Endothelial cell of umbilical vein (primary cell): ENCODE measurements around the gene LEMD1. TPM values are rescaled to one million over a fixed set of nuclear protein-coding genes. Genes with fewer than 3 reads are reported as not detected.

ENCODE experiments used
- BruUV-seq: library from RNA; stranded (reverse); fragments of 400-500 nt; replicated peaks from 2 replicates; lab custom pipeline; 2021; lab: Mats Ljungman, UMichigan
- CTCF ChIA-PET: fragments of 300-600, 350-600 bp; sonication (Branson Sonifier 250); formaldehyde crosslinking; loops from one replicate; lab custom pipeline; 2021; ENCODE audit warnings: antibody characterized with exemption, inconsistent platforms; lab: Charles Lee
- POLR2A ChIA-PET: fragments of 300-600, 350-600 bp; sonication (Branson Sonifier 250); formaldehyde crosslinking; loops from one replicate; lab custom pipeline; 2021; ENCODE audit warnings: antibody characterized with exemption, inconsistent platforms; lab: Charles Lee
- DNase-seq: peaks from one replicate; pipeline ENCODE4 v3.0.0-alpha.2; 2011; ENCODE audit warnings: low read depth, low spot score
- FAIRE-seq: peaks from 2 replicates; lab custom pipeline; 2011; peaks lifted over from hg19 to GRCh38; lab: Jason Lieb, UNC
- H2AFZ ChIP-seq: 2 replicates; pipeline ENCODE4 v1.6.0; 2012; ENCODE audit warnings: low read depth, low read length, control low read depth, inconsistent platforms
- H3K27ac ChIP-seq: 2 replicates; pipeline ENCODE4 v1.5.1; 2011; ENCODE audit warnings: low read depth, mild to moderate bottlenecking, control low read depth, low read length, moderate library complexity; ENCODE audit not compliant: insufficient read depth
- H3K27me3 ChIP-seq, 2 experiments: 2 replicates each; pipeline versions ENCODE4 v1.6.0 to v1.6.1; 2011; ENCODE audit warnings: low read length in 2 of 2, mixed read lengths in 1 of 2; ENCODE audit not compliant: control insufficient read depth in 2 of 2, insufficient read depth in 2 of 2
- H3K36me3 ChIP-seq, 2 experiments: 2 replicates in 1 of 2; 3 replicates in 1 of 2; pipeline ENCODE4 v1.5.1; 2011; ENCODE audit warnings: low read length in 2 of 2, mild to moderate bottlenecking in 1 of 2, moderate library complexity in 1 of 2; ENCODE audit not compliant: control insufficient read depth in 2 of 2, insufficient read depth in 2 of 2; ENCODE audit errors: extremely low read depth in 1 of 2
- H3K4me1 ChIP-seq: 3 replicates; pipeline ENCODE4 v1.5.1; 2011; ENCODE audit warnings: mild to moderate bottlenecking, low read length; ENCODE audit not compliant: control insufficient read depth, insufficient read depth; ENCODE audit errors: extremely low read depth
- H3K4me2 ChIP-seq: 2 replicates; pipeline ENCODE4 v1.6.1; 2011; ENCODE audit warnings: low read length, control low read depth, mixed read lengths; ENCODE audit not compliant: insufficient read depth
- H3K4me3 ChIP-seq, 3 experiments: fragments of 200-600 bp in 1 of 3; sonication (generic), shearing (Covaris generic) in 1 of 3; replicated peaks in 1 of 3; 2 replicates each; pipeline ENCODE4 v1.5.1; 2011 to 2016; ENCODE audit warnings: control low read depth in 3 of 3, low read length in 3 of 3, mild to moderate bottlenecking in 2 of 3, inconsistent platforms in 1 of 3, low read depth in 1 of 3, moderate library complexity in 1 of 3; ENCODE audit not compliant: insufficient read depth in 1 of 3
- H3K79me2 ChIP-seq: 2 replicates; pipeline ENCODE4 v1.6.0; 2012; ENCODE audit warnings: low read length, inconsistent platforms; ENCODE audit not compliant: control insufficient read depth, insufficient read depth
- H3K9ac ChIP-seq: replicated peaks from 2 replicates; pipeline ENCODE3; 2011; ENCODE audit warnings: low read length, control low read depth; ENCODE audit not compliant: insufficient read depth; ENCODE audit errors: extremely low read depth
- H3K9me1 ChIP-seq: replicated peaks from 3 replicates; pipeline ENCODE4 v1.6.0; 2011; ENCODE audit warnings: mild to moderate bottlenecking, low read length; ENCODE audit not compliant: control insufficient read depth, insufficient read depth; ENCODE audit errors: extremely low read depth
- H3K9me3 ChIP-seq: replicated peaks from 2 replicates; pipeline ENCODE4 v1.5.1; 2012; ENCODE audit warnings: low read length, inconsistent platforms; ENCODE audit not compliant: control insufficient read depth, insufficient read depth
- H4K20me1 ChIP-seq: replicated peaks from 2 replicates; pipeline ENCODE3; 2011; ENCODE audit warnings: mild to moderate bottlenecking, low read length; ENCODE audit not compliant: control insufficient read depth, insufficient read depth; ENCODE audit errors: extremely low read depth
- EZH2 ChIP-seq: IDR thresholded peaks from 2 replicates; pipeline ENCODE4 v1.6.1; 2012; ENCODE audit warnings: borderline replicate concordance, low read depth, mild to moderate bottlenecking, moderate library complexity, low read length, inconsistent platforms; ENCODE audit not compliant: severe bottlenecking
- FOS ChIP-seq: IDR thresholded peaks from 2 replicates; pipeline ENCODE4 v1.6.1; 2011; ENCODE audit warnings: mild to moderate bottlenecking, low read length, moderate library complexity, borderline replicate concordance; ENCODE audit not compliant: insufficient read depth
- GATA2 ChIP-seq: IDR thresholded peaks from 2 replicates; pipeline ENCODE4 v1.7.0; 2011; ENCODE audit warnings: low read depth, mild to moderate bottlenecking, moderate library complexity, mixed read lengths, low read length; ENCODE audit not compliant: insufficient read length, insufficient read depth
- JUN ChIP-seq: IDR thresholded peaks from 2 replicates; pipeline ENCODE4 v1.6.1; 2011; ENCODE audit warnings: borderline replicate concordance, low read depth; ENCODE audit not compliant: insufficient read length, insufficient read depth
- MYC ChIP-seq: IDR thresholded peaks from one replicate; pipeline ENCODE4 v1.6.1; 2011; ENCODE audit warnings: mild to moderate bottlenecking, low read depth, low read length
- POLR2A ChIP-seq: IDR thresholded peaks from 2 replicates; pipeline ENCODE4 v1.6.1; 2012; ENCODE audit warnings: low read depth, mild to moderate bottlenecking, control low read depth, low read length
- POLR2AphosphoS5 ChIP-seq: IDR thresholded peaks from 2 replicates; pipeline ENCODE4 v1.6.1; 2012; ENCODE audit warnings: low read depth, mild to moderate bottlenecking, control low read depth, low read length, moderate library complexity; ENCODE audit not compliant: insufficient read depth
- dilution Hi-C: fragments of 300-500 bp; cut with MboI; formaldehyde crosslinking; loops from one replicate; pipeline ENCODE4 v1.15.0; 2019; ENCODE audit warnings: low sequenced_read_pairs; ENCODE audit not compliant: extremely low pct_ligation_motif_present
- intact Hi-C: fragments of 100-400 bp; cut with micrococcal nuclease; formaldehyde crosslinking; loops from one replicate; pipeline ENCODE4 v1.10.0; 2022
- polyA plus RNA-seq, 4 experiments: library from polyadenylated mRNA; depleted of rRNA in 3 of 4; stranded (reverse) in 3 of 4; unstranded in 1 of 4; fragments of >200 nt; gene quantifications; 2 replicates each; pipeline versions ENCODE4 v1.2.1 to v1.2.3, GENCODE V29; 2011 to 2012; ENCODE audit warnings: missing spikeins in 1 of 4
- total RNA-seq: library from RNA; stranded (reverse); gene quantifications from 2 replicates; pipeline ENCODE4 v1.2.3, GENCODE V29; 2021
- TF ChIP-seq, protein P1 (sequence below), 2 donors: IDR thresholded peaks; 1 replicate in 1 of 2; 2 replicates in 1 of 2; pipeline ENCODE4 v1.5.1; 2011; ENCODE audit warnings: low read length in 2 of 2, mild to moderate bottlenecking in 2 of 2, moderate library complexity in 2 of 2, control low read depth in 1 of 2, inconsistent platforms in 1 of 2, low read depth in 1 of 2; ENCODE audit not compliant: insufficient read depth in 1 of 2; ENCODE audit errors: extremely low read depth in 1 of 2
- TF ChIP-seq, protein P2 (sequence below): IDR thresholded peaks from 2 replicates; pipeline ENCODE4 v1.6.1; 2011; ENCODE audit not compliant: insufficient read depth, insufficient read length

Gene LEMD1
- total and polyA plus RNA-seq, 2 donors (not counting 3 experiments of a cell fraction or from before 2014, with no cell fraction given) = not detected

DNA sequence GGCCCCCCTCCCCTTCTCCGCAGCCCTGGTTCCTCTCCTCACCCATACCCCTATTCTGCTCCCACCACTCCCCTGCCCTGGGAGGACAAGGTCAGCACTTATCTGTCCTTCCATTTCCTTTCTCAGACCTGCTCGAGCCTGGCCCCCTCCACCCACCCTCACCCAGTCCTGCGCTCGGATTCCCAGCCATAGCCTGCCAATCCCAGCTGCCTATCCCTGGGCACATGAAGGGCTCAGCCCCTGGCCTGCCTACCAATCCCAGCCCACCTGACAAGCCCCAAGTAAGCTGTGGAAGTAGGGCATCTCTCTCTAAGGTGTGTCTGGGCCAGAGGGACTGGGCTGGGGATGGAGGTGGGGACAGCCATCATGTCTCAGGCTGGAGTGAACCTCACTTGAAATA lies 28.6 kb upstream of the LEMD1 start:
- TF ChIP-seq POLR2A (no peak), EZH2 (no peak), MYC (no peak), GATA2 (no peak), POLR2AphosphoS5 (no peak), JUN (no peak), FOS (no peak)
- TF ChIP-seq, protein P1, sequence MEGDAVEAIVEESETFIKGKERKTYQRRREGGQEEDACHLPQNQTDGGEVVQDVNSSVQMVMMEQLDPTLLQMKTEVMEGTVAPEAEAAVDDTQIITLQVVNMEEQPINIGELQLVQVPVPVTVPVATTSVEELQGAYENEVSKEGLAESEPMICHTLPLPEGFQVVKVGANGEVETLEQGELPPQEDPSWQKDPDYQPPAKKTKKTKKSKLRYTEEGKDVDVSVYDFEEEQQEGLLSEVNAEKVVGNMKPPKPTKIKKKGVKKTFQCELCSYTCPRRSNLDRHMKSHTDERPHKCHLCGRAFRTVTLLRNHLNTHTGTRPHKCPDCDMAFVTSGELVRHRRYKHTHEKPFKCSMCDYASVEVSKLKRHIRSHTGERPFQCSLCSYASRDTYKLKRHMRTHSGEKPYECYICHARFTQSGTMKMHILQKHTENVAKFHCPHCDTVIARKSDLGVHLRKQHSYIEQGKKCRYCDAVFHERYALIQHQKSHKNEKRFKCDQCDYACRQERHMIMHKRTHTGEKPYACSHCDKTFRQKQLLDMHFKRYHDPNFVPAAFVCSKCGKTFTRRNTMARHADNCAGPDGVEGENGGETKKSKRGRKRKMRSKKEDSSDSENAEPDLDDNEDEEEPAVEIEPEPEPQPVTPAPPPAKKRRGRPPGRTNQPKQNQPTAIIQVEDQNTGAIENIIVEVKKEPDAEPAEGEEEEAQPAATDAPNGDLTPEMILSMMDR (IDR thresholded peaks at IDR 0.05; ENCODE audit: extremely low read depth in 1 of 2, insufficient read depth in 1 of 2, low read depth in 1 of 2, low read length in 2 of 2) = no peak
- TF ChIP-seq, protein P2, sequence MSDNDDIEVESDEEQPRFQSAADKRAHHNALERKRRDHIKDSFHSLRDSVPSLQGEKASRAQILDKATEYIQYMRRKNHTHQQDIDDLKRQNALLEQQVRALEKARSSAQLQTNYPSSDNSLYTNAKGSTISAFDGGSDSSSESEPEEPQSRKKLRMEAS = no peak
- Histone ChIP-seq H3K27me3 (peaks cover 43 to 50% of the 10 kb centered on the region in 2 experiments), H3K9ac (no peak overlapping the region), H3K9me1 (no peaks in the 10 kb centered on the region), H3K27ac (no peak overlapping the region), H3K4me1 (no peaks in the 10 kb centered on the region), H3K36me3 (no peaks in the 10 kb centered on the region), H3K4me3 (no peak overlapping the region), H3K4me2 (no peak overlapping the region), H3K9me3 (no peaks in the 10 kb centered on the region), H3K79me2 (no peaks in the 10 kb centered on the region), H2AFZ (no peak overlapping the region), H4K20me1 (no peaks in the 10 kb centered on the region)
- dilution Hi-C loops (no loop called here), intact Hi-C loops (no loop called here)
- POLR2A ChIA-PET = no interaction called here
- BruUV-seq = no TSS peak
- FAIRE-seq = no peak
- no peak for DNase-seq
- CTCF ChIA-PET = interaction anchor here (0.9 to 1.3 kb wide), 3 partner anchors 12 to 177 kb away, joined by 3 to 5 read pairs (median 3); no protein-coding TSS in a partner anchor
